GM12878 (cell line): ENCODE measurements around the gene NEAT1. TPM values are rescaled to one million over a fixed set of nuclear protein-coding genes. Genes with fewer than 3 reads are reported as not detected.

Experiments used
- ATAC-seq: fragments of 200-7000 bp; cut with Tn5 transposase; 3 replicates; pipeline ENCODE4 v1.9.1; 2020; ENCODE audit warnings: mild to moderate bottlenecking, moderate library complexity
- BruUV-seq: library from RNA; stranded (reverse); fragments of 400-500 nt; replicated peaks from 2 replicates; lab custom pipeline; 2021; lab: Mats Ljungman, UMichigan
- CTCF ChIA-PET: fragments of 300-600 bp; sonication (Branson Sonifier 250); formaldehyde crosslinking; extraction: SDS; loops from one replicate; lab custom pipeline; 2021; ENCODE audit warnings: inconsistent platforms; lab: Yijun Ruan, JAX
- POLR2A ChIA-PET: fragments of 350-600 bp; formaldehyde crosslinking; extraction: SDS; loops from one replicate; lab custom pipeline; 2021; ENCODE audit warnings: inconsistent platforms; lab: Charles Lee
- RAD21 ChIA-PET: fragments of 300-600 bp; sonication (Branson Sonifier 250); formaldehyde crosslinking; loops from one replicate; lab custom pipeline; 2023; ENCODE audit warnings: antibody characterized with exemption; ENCODE audit not compliant: unreplicated experiment; lab: Charles Lee
- SMC1A ChIA-PET: fragments of 300-600 bp; sonication (Branson Sonifier 250); formaldehyde crosslinking; loops from one replicate; lab custom pipeline; 2023; ENCODE audit not compliant: unreplicated experiment, uncharacterized antibody; lab: Charles Lee
- DNase-seq: peaks from one replicate; pipeline ENCODE4 v3.0.0-alpha.2; 2011; ENCODE audit warnings: low read depth, low spot score
- FAIRE-seq: peaks from 3 replicates; lab custom pipeline; 2011; peaks lifted over from hg19 to GRCh38; lab: Jason Lieb, UNC
- H2AFZ ChIP-seq: 2 replicates; pipeline ENCODE4 v1.6.0; 2011; ENCODE audit warnings: low read depth, low read length, control low read depth; ENCODE audit not compliant: control insufficient read depth
- H3K27ac ChIP-seq: 2 replicates; pipeline ENCODE4 v1.5.1; 2011; ENCODE audit warnings: control low read depth; ENCODE audit not compliant: control insufficient read depth, insufficient read depth
- H3K27me3 ChIP-seq, 2 experiments: replicated peaks in 1 of 2; 2 replicates each; pipeline versions ENCODE4 v1.6.0 to v1.6.1; 2011; ENCODE audit warnings: low read length in 1 of 2; ENCODE audit not compliant: control insufficient read depth in 2 of 2, insufficient read depth in 2 of 2
- H3K36me3 ChIP-seq, 2 experiments: 2 replicates each; pipeline ENCODE4 v1.5.1; 2011; ENCODE audit warnings: low read length in 1 of 2; ENCODE audit not compliant: control insufficient read depth in 2 of 2, insufficient read depth in 2 of 2
- H3K4me1 ChIP-seq: 2 replicates; pipeline ENCODE4 v1.6.1; 2011; ENCODE audit warnings: mild to moderate bottlenecking, low read length, moderate library complexity, mixed read lengths; ENCODE audit not compliant: control insufficient read depth, insufficient read depth
- H3K4me2 ChIP-seq: 2 replicates; pipeline ENCODE4 v1.6.0; 2011; ENCODE audit warnings: control low read depth; ENCODE audit not compliant: control insufficient read depth, insufficient read depth
- H3K4me3 ChIP-seq: fragments of 200-600 bp; sonication (generic); 2 replicates; pipeline ENCODE4 v1.5.1; 2016
- H3K79me2 ChIP-seq: 2 replicates; pipeline ENCODE4 v1.6.0; 2011; ENCODE audit warnings: low read length; ENCODE audit not compliant: control insufficient read depth, insufficient read depth
- H3K9ac ChIP-seq: 2 replicates; pipeline ENCODE4 v1.8.0; 2011; ENCODE audit warnings: low read length, control low read depth, mixed read lengths; ENCODE audit not compliant: control insufficient read depth, insufficient read depth
- H3K9me3 ChIP-seq: replicated peaks from 3 replicates; pipeline ENCODE4 v1.5.1; 2011; ENCODE audit warnings: mild to moderate bottlenecking, low read length; ENCODE audit not compliant: control insufficient read depth, insufficient read depth
- H4K20me1 ChIP-seq: 2 replicates; pipeline ENCODE4 v1.6.0; 2011; ENCODE audit not compliant: control insufficient read depth, insufficient read depth
- ATF7 ChIP-seq: fragments of 450-650 bp; IDR thresholded peaks from 2 replicates; pipeline ENCODE4 v1.6.1; 2016; ENCODE audit warnings: low read depth, mild to moderate bottlenecking
- WGBS: methylation state at CpG from one replicate; pipeline ENCODE4 v1.1.6; 2016; ENCODE audit warnings: low lambda C conversion rate; ENCODE audit not compliant: insufficient replicate concordance, insufficient coverage; ENCODE audit errors: missing lambda C conversion rate; 5-methylcytosine and 5-hydroxymethylcytosine counted together
- in situ Hi-C: fragments of 300-500 bp; cut with MboI; formaldehyde crosslinking; loops from 9 replicates; pipeline ENCODE4 v1.14.3; 2018; ENCODE audit warnings: mixed read lengths
- intact Hi-C: fragments of 100-400 bp; cut with micrococcal nuclease; formaldehyde crosslinking; loops from one replicate; pipeline ENCODE4 v1.14.2; 2022; ENCODE audit not compliant: unreplicated experiment
- polyA plus RNA-seq, 11 experiments: library from polyadenylated mRNA; depleted of rRNA in 4 of 11; unstranded in 6 of 11; stranded (reverse) in 5 of 11; fragments of >200 nt; fragmentation: Nextera tagmentation in 4 of 11; fragmentation: Illumina TruSeq in 1 of 11; extraction: Ambion mirVana in 4 of 11; extraction: Trizol in 1 of 11; gene quantifications; 1 replicate in 1 of 11; 2 replicates in 10 of 11; pipeline versions ENCODE4 v1.2.1 to v1.2.3, GENCODE V29; 2011 to 2016; ENCODE audit warnings: inconsistent platforms in 2 of 11, missing spikeins in 2 of 11, low read depth in 1 of 11
- total RNA-seq, 4 experiments: library from RNA; depleted of rRNA in 3 of 4; stranded (reverse); fragments of >200 nt in 3 of 4; fragmentation: Illumina TruSeq in 1 of 4; extraction: Trizol in 1 of 4; gene quantifications; 2 replicates each; pipeline versions ENCODE4 v1.2.1 to v1.2.3, GENCODE V29; 2013 to 2021
- TF ChIP-seq, protein P1 (sequence below): fragments of 450-650 bp; IDR thresholded peaks from 2 replicates; pipeline ENCODE4 v1.6.1; 2018; ENCODE audit warnings: borderline replicate concordance, mild to moderate bottlenecking; ENCODE audit not compliant: partially characterized antibody

NEAT1 gene
- total and polyA plus RNA-seq, 10 of the 15 experiments (the other 5 are each of a cell fraction or from before 2014, with no cell fraction given) = 13.6 to 328 (median 69.4) TPM

DNA sequence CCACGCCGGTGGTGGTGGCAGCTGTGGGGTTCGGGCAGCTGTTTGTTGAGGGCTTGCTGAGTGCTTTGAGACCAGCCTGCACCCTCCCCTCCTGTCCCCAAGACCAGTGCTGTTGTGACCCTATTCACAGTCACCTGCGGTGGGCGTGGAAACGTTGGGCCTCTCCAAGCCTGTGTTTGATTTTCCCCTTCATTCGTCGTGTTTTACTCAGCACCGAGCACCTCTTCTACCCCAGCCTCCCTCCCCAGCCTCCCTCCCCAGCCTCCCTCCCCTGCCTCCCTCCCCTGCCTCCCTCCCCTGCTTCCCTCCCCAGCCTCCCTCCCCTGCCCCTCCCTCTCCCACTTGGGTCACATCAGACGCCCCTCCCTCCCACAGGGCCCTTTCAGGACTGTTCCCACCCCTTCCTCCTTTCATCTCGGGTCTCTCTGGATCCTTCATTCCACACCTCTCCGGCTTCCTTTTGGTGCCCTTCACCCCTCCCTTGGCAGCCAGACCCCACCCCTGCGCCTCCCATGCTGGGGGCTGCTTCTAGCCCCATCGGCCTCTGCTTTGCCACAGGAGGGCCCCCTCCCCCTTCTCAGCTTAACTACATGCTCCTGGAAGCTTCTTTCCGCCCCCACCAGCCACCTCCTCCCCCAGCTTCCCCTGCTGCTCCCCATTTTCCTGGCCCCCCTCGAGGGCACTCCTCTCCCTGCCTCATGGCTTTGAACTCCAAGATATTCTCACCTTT is 21.4 kb upstream of the NEAT1 start:
- no peak for DNase-seq
- H3K9me3 ChIP-seq = no peaks in the 10 kb centered on the region
- H3K36me3 ChIP-seq = peaks cover 22 to 35% of the 10 kb centered on the region in 2 experiments
- no TSS peak for BruUV-seq
- RAD21 ChIA-PET = interaction anchor here (0.7 kb wide), 1 partner anchor 59 kb away, joined by 3 read pairs; no protein-coding TSS in a partner anchor
- H3K79me2 ChIP-seq = no peaks in the 10 kb centered on the region; the same call in 1 of the 2 replicates
- peaks cover 20% of the 10 kb centered on the region for H3K4me1 ChIP-seq
- SMC1A ChIA-PET = interaction anchor here (0.7 to 1.8 kb wide), 3 partner anchors 13 to 64 kb away, joined by 4 to 5 read pairs (median 4); no protein-coding TSS in a partner anchor
- no peak for FAIRE-seq
- CTCF ChIA-PET = interaction anchor here (0.8 to 2.0 kb wide), 2 partner anchors 15 to 72 kb away, joined by 3 to 5 read pairs; no protein-coding TSS in a partner anchor
- no peak for ATAC-seq
- no peak overlapping the region for H3K9ac ChIP-seq
- in situ Hi-C loops = no loop called here
- H3K27me3 ChIP-seq = no peaks in the 10 kb centered on the region
- H4K20me1 ChIP-seq = no peaks in the 10 kb centered on the region
- TF ChIP-seq ATF7 = no peak
- TF ChIP-seq, protein P1, sequence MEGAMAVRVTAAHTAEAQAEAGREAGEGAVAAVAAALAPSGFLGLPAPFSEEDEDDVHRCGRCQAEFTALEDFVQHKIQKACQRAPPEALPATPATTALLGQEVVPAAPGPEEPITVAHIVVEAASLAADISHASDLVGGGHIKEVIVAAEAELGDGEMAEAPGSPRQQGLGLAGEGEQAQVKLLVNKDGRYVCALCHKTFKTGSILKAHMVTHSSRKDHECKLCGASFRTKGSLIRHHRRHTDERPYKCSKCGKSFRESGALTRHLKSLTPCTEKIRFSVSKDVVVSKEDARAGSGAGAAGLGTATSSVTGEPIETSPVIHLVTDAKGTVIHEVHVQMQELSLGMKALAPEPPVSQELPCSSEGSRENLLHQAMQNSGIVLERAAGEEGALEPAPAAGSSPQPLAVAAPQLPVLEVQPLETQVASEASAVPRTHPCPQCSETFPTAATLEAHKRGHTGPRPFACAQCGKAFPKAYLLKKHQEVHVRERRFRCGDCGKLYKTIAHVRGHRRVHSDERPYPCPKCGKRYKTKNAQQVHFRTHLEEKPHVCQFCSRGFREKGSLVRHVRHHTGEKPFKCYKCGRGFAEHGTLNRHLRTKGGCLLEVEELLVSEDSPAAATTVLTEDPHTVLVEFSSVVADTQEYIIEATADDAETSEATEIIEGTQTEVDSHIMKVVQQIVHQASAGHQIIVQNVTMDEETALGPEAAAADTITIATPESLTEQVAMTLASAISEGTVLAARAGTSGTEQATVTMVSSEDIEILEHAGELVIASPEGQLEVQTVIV = no peak
- TF ChIP-seq, all 136 proteins: peak for 0
- H3K4me2 ChIP-seq = no peak overlapping the region
- POLR2A ChIA-PET = interaction anchor here (0.6 to 0.8 kb wide), 3 partner anchors 10 to 61 kb away, joined by 3 to 4 read pairs (median 3); no protein-coding TSS in a partner anchor
- whole genome bisulfite sequencing = 85% methylated on average over 14 of the region's 16 CpGs
- no peak overlapping the region for H3K4me3 ChIP-seq
- no peak overlapping the region for H3K27ac ChIP-seq
- H2AFZ ChIP-seq = no peak overlapping the region
- intact Hi-C loops = no loop called here
